ENCODE measurements around the gene PLA2G6. TPM values are rescaled to one million over a fixed set of nuclear protein-coding genes. Genes with fewer than 3 reads are reported as not detected.

Gene PLA2G6
- total and polyA plus RNA-seq, 2 of the 13 experiments (the other 11 are each of a cell fraction or from before 2014, with no cell fraction given), result 4.8 to 11.5 TPM

GRCh38 chr22:38201711-38202436 lies 20.2 kb upstream of the PLA2G6 start, which contains the start of gene MAFF (continued):
- TF ChIP-seq CENPX (CRISPR knock-in tag; IDR thresholded peaks at IDR 0.05) (no peak), BHLHE40 (IDR thresholded peaks at IDR 0.05; ENCODE audit: low read length) (peak; percentile 74), ZFP1 (CRISPR knock-in tag; IDR thresholded peaks at IDR 0.05) (no peak), YEATS4 (CRISPR knock-in tag; IDR thresholded peaks at IDR 0.05; ENCODE audit: borderline replicate concordance) (peak; percentile 41), ZFY (CRISPR knock-in tag; IDR thresholded peaks at IDR 0.05) (peak; percentile 65), ATF4 (CRISPR knock-in tag; IDR thresholded peaks at IDR 0.05) (no peak), HDAC6 (IDR thresholded peaks at IDR 0.05; ENCODE audit: low read depth, low read length) (no peak), MIER3 (CRISPR knock-in tag; IDR thresholded peaks at IDR 0.05; ENCODE audit: borderline replicate concordance) (peak; percentile 22; the same call in 1 of the 2 replicates), TBP (CRISPR knock-in tag; IDR thresholded peaks at IDR 0.05) (no peak), ZMAT3 (CRISPR knock-in tag; conservative IDR thresholded peaks at IDR 0.05) (no peak), CHD4 (IDR thresholded peaks at IDR 0.05; ENCODE audit: borderline replicate concordance, low read length) (no peak), SOX6 (IDR thresholded peaks at IDR 0.05) (no peak), SOX6 (CRISPR knock-in tag; IDR thresholded peaks at IDR 0.05) (no peak; the same call in none of the 2 replicates), ZNF614 (CRISPR knock-in tag; IDR thresholded peaks at IDR 0.05; ENCODE audit: borderline replicate concordance) (no peak), PCBP1 (IDR thresholded peaks at IDR 0.05; ENCODE audit: borderline replicate concordance, low read depth, low read length) (no peak), ZNF75D (CRISPR knock-in tag; IDR thresholded peaks at IDR 0.05; ENCODE audit: borderline replicate concordance) (no peak), ZNF441 (CRISPR knock-in tag; IDR thresholded peaks at IDR 0.05; ENCODE audit: borderline replicate concordance) (no peak), JDP2 (CRISPR knock-in tag; IDR thresholded peaks at IDR 0.05; ENCODE audit: borderline replicate concordance) (no peak), TCF7 (IDR thresholded peaks at IDR 0.05; ENCODE audit: low read depth) (no peak), ZBTB26 (CRISPR knock-in tag; IDR thresholded peaks at IDR 0.05; ENCODE audit: borderline replicate concordance) (no peak), HCFC1 (IDR thresholded peaks at IDR 0.05; ENCODE audit: low read depth, low read length) (no peak), ZNF326 (CRISPR knock-in tag; IDR thresholded peaks at IDR 0.05; ENCODE audit: borderline replicate concordance) (no peak), ATF6 (CRISPR knock-in tag; conservative IDR thresholded peaks at IDR 0.05) (no peak), ZNF720 (CRISPR knock-in tag; IDR thresholded peaks at IDR 0.05) (no peak), SRF (IDR thresholded peaks at IDR 0.05; ENCODE audit: low read depth, low read length) (no peak), ETV5 (CRISPR knock-in tag; IDR thresholded peaks at IDR 0.05; ENCODE audit: borderline replicate concordance) (no peak; the same call in 1 of the 2 replicates), HES4 (CRISPR knock-in tag; IDR thresholded peaks at IDR 0.05; ENCODE audit: borderline replicate concordance) (no peak), ZNF615 (CRISPR knock-in tag; IDR thresholded peaks at IDR 0.05; ENCODE audit: borderline replicate concordance) (no peak), NFKBIZ (CRISPR knock-in tag; IDR thresholded peaks at IDR 0.05) (no peak; the same call in 1 of the 2 replicates), EZH2 (conservative IDR thresholded peaks at IDR 0.05; ENCODE audit: low read depth, low read length) (no peak)
